ENCODE measurements around the gene CLPX.
"Not testable (repeated sequence)": the region's sequence is repeated elsewhere in the genome, so short reads cannot be mapped to it uniquely, and the experiment has no call there.

Gene CLPX

GRCh38 chr15:65204931-65205660, 20.0 kb upstream of the CLPX start:
- DNase-seq = no peak

GRCh38 chr15:65204236-65204930, 19.2 kb upstream of the CLPX start:
- no peak for DNase-seq

GRCh38 chr15:65201918-65202317, 16.8 kb upstream of the CLPX start:
- no peak for DNase-seq

- no peak for DNase-seq
Observed at GRCh38 chr15:65198571-65198970, 13.4 kb upstream of the CLPX start.

- DNase-seq = no peak
Observed at GRCh38 chr15:65197337-65197645, 12.1 kb upstream of the CLPX start.

- DNase-seq = no peak
Observed at GRCh38 chr15:65196637-65197336, 11.6 kb upstream of the CLPX start.

- no peak for DNase-seq
Observed at GRCh38 chr15:65195548-65195923, 10.4 kb upstream of the CLPX start.

- no peak for DNase-seq
Observed at GRCh38 chr15:65194826-65195547, 9.8 kb upstream of the CLPX start.

- DNase-seq = no peak
Observed at GRCh38 chr15:65192016-65192415, 6.9 kb upstream of the CLPX start.

GRCh38 chr15:65189102-65189740, 4.1 kb upstream of the CLPX start:
- DNase-seq = peak; percentile 10

GRCh38 chr15:65188472-65188871, 3.3 kb upstream of the CLPX start:
- DNase-seq = not testable (repeated sequence)

GRCh38 chr15:65184305-65184867, 756 bp downstream of the CLPX start:
- no peak for DNase-seq

- DNase-seq = no peak
Observed at GRCh38 chr15:65183865-65184159, 1.3 kb downstream of the CLPX start.

- no peak for DNase-seq
Observed at GRCh38 chr15:65182538-65182937, 2.6 kb downstream of the CLPX start.

- not testable (repeated sequence) for DNase-seq
Observed at GRCh38 chr15:65181582-65182353, 3.4 kb downstream of the CLPX start.

- DNase-seq = no peak
Observed at GRCh38 chr15:65180167-65180566, 5.0 kb downstream of the CLPX start.

GRCh38 chr15:65177901-65178300, 7.2 kb downstream of the CLPX start:
- no peak for DNase-seq

- no peak for DNase-seq
Observed at GRCh38 chr15:65176056-65176455, 9.1 kb downstream of the CLPX start.

- no peak for DNase-seq
Observed at GRCh38 chr15:65175511-65175910, 9.6 kb downstream of the CLPX start.

GRCh38 chr15:65174509-65174908, 10.6 kb downstream of the CLPX start:
- DNase-seq = no peak

GRCh38 chr15:65172531-65172930, 12.6 kb downstream of the CLPX start:
- no peak for DNase-seq

GRCh38 chr15:65171428-65171827, 13.7 kb downstream of the CLPX start:
- DNase-seq = no peak

All from NCI-H510A treated with DMSO at 0.1 percent for 48 hours (cell line).